ENCODE measurements around the gene PRDM16.

- TF ChIP-seq ZNF433 (tag by site-specific recombination; IDR thresholded peaks at IDR 0.05; ENCODE audit: low read depth): no peak
- no peak for TF ChIP-seq CTCF (tag by site-specific recombination; IDR thresholded peaks at IDR 0.05)
- TF ChIP-seq ZNF133 (tag by site-specific recombination; IDR thresholded peaks at IDR 0.05): no peak
- TF ChIP-seq KLF10 (tag by site-specific recombination; IDR thresholded peaks at IDR 0.05): no peak
These were observed 304.9 kb downstream of the PRDM16 start for GRCh38 chr1:3373700-3374405.
